GM23248 (cell line): Measurements from ENCODE around the gene MPND. TPM values are rescaled to one million over a fixed set of nuclear protein-coding genes. Genes with fewer than 3 reads are reported as not detected.

Experiments used
- DNase-seq: peaks from one replicate; pipeline ENCODE4 v3.0.0-alpha.2; 2015
- H2AFZ ChIP-seq: fragments of 200-600 bp; sonication (generic); 2 replicates; pipeline ENCODE4 v1.6.1; 2016; ENCODE audit warnings: antibody characterized with exemption
- H3F3A ChIP-seq: fragments of 200-600 bp; sonication (generic); 2 replicates; pipeline ENCODE4 v1.6.1; 2016; ENCODE audit warnings: mild to moderate bottlenecking, antibody characterized with exemption, mixed run types; ENCODE audit not compliant: insufficient read depth
- H3K27ac ChIP-seq: fragments of 200-600 bp; sonication (generic); 2 replicates; pipeline ENCODE4 v1.5.1; 2016; ENCODE audit warnings: mild to moderate bottlenecking
- H3K27me3 ChIP-seq: fragments of 200-600 bp; sonication (generic); replicated peaks from 2 replicates; pipeline ENCODE4 v1.6.1; 2016; ENCODE audit warnings: mild to moderate bottlenecking; ENCODE audit not compliant: insufficient read depth
- H3K36me3 ChIP-seq: fragments of 200-600 bp; sonication (generic); 2 replicates; pipeline ENCODE4 v1.6.1; 2016; ENCODE audit warnings: low read depth, mild to moderate bottlenecking
- H3K4me1 ChIP-seq: fragments of 200-600 bp; sonication (generic); 2 replicates; pipeline ENCODE4 v1.6.1; 2016; ENCODE audit warnings: mild to moderate bottlenecking; ENCODE audit not compliant: insufficient read depth
- H3K4me2 ChIP-seq: fragments of 200-600 bp; sonication (generic); one replicate; pipeline ENCODE4 v1.6.1; 2016; ENCODE audit warnings: mild to moderate bottlenecking; ENCODE audit not compliant: unreplicated experiment
- H3K4me3 ChIP-seq: fragments of 200-600 bp; sonication (generic); 2 replicates; pipeline ENCODE4 v1.5.1; 2016; ENCODE audit warnings: mild to moderate bottlenecking
- H3K79me2 ChIP-seq: fragments of 200-600 bp; sonication (generic); 2 replicates; pipeline ENCODE4 v1.6.1; 2016; ENCODE audit warnings: mild to moderate bottlenecking; ENCODE audit not compliant: insufficient read depth
- H3K9ac ChIP-seq: fragments of 200-600 bp; sonication (generic); 2 replicates; pipeline ENCODE4 v1.6.1; 2016; ENCODE audit warnings: mild to moderate bottlenecking
- H3K9me2 ChIP-seq: fragments of 200-600 bp; sonication (generic); 2 replicates; pipeline ENCODE4 v1.6.1; 2016; ENCODE audit warnings: mixed run types, mild to moderate bottlenecking, moderate library complexity; ENCODE audit not compliant: insufficient read depth
- H3K9me3 ChIP-seq: fragments of 200-600 bp; sonication (generic); one replicate; pipeline ENCODE4 v1.6.1; 2017; ENCODE audit warnings: low read depth
- H4K20me1 ChIP-seq: fragments of 200-600 bp; sonication (generic); 2 replicates; pipeline ENCODE4 v1.6.0; 2016; ENCODE audit not compliant: insufficient read depth
- EZH2 ChIP-seq: fragments of 200-600 bp; sonication (generic); IDR thresholded peaks from 2 replicates; pipeline ENCODE4 v1.6.1; 2018; ENCODE audit warnings: antibody characterized with exemption, mild to moderate bottlenecking; ENCODE audit not compliant: insufficient read depth, poor library complexity, severe bottlenecking
- EZH2phosphoT487 ChIP-seq: fragments of 200-600 bp; sonication (generic); IDR thresholded peaks from 2 replicates; pipeline ENCODE4 v1.6.1; 2018; ENCODE audit warnings: antibody characterized with exemption, moderate library complexity, mild to moderate bottlenecking, low read depth; ENCODE audit not compliant: insufficient read depth
- WGBS, 2 experiments: methylation state at CpG; one replicate each; pipeline ENCODE4 v1.1.6; 2015 to 2017; ENCODE audit warnings: low lambda C conversion rate in 2 of 2, low coverage in 1 of 2; ENCODE audit errors: missing lambda C conversion rate in 2 of 2; 5-methylcytosine and 5-hydroxymethylcytosine counted together
- in situ Hi-C: fragments of 300-500 bp; cut with MboI; formaldehyde crosslinking; loops from 2 replicates; pipeline ENCODE4 v1.15.0; 2020
- polyA plus RNA-seq: library from polyadenylated mRNA; unstranded; fragments of >200 nt; fragmentation: Nextera tagmentation; extraction: Ambion mirVana; gene quantifications from 2 replicates; pipeline ENCODE4 v1.2.1, GENCODE V29; 2016
- total RNA-seq: library from RNA; depleted of rRNA; stranded (reverse); fragments of >200 nt; shearing (Covaris generic); gene quantifications from 2 replicates; pipeline ENCODE4 v1.2.3, GENCODE V29; 2014

MPND gene
- total and polyA plus RNA-seq, 2 experiments from 2014 or later = 3.0 to 8.4 TPM

- Histone ChIP-seq H3K9me2 (no peaks in the 10 kb centered on the region), H3K27me3 (no peaks in the 10 kb centered on the region; the same call in 1 of the 2 replicates), H2AFZ (no peak overlapping the region), H3K27ac (no peak overlapping the region), H3K9ac (no peak overlapping the region), H4K20me1 (no peaks in the 10 kb centered on the region), H3K4me1 (no peaks in the 10 kb centered on the region), H3F3A (no peaks in the 10 kb centered on the region), H3K4me2 (no peak overlapping the region), H3K4me3 (no peak overlapping the region), H3K9me3 (no peaks in the 10 kb centered on the region), H3K36me3 (no peaks in the 10 kb centered on the region), H3K79me2 (no peaks in the 10 kb centered on the region)
- TF ChIP-seq EZH2phosphoT487 = no peak
- TF ChIP-seq EZH2 = no peak
- no peak for DNase-seq
- WGBS, 2 experiments = 72 to 73% methylated on average over 26 to 27 of the region's 27 CpGs
- in situ Hi-C loops = no loop called here
Measured at GRCh38 chr19:4297901-4298809, 45.2 kb upstream of the MPND start.

GRCh38 chr19:4298810-4299550 lies 44.4 kb upstream of the MPND start:
- no peaks in the 10 kb centered on the region for H3K9me3 ChIP-seq
- WGBS, 2 experiments = 69 to 76% methylated on average over 8 of the region's 8 CpGs
- no peak overlapping the region for H3K4me3 ChIP-seq
- no peaks in the 10 kb centered on the region for H3F3A ChIP-seq
- no peak overlapping the region for H3K27ac ChIP-seq
- H4K20me1 ChIP-seq = no peaks in the 10 kb centered on the region
- DNase-seq = no peak
- no peaks in the 10 kb centered on the region for H3K36me3 ChIP-seq
- no peaks in the 10 kb centered on the region for H3K4me1 ChIP-seq
- TF ChIP-seq EZH2 (no peak), EZH2phosphoT487 (no peak)
- no peaks in the 10 kb centered on the region for H3K79me2 ChIP-seq
- H3K27me3 ChIP-seq = no peaks in the 10 kb centered on the region; the same call in 1 of the 2 replicates
- H3K9ac ChIP-seq = no peak overlapping the region
- no peaks in the 10 kb centered on the region for H3K9me2 ChIP-seq
- H2AFZ ChIP-seq = no peak overlapping the region
- no peak overlapping the region for H3K4me2 ChIP-seq
- in situ Hi-C loops = no loop called here

- H3K4me1 ChIP-seq = no peaks in the 10 kb centered on the region
- no peaks in the 10 kb centered on the region for H3K79me2 ChIP-seq
- in situ Hi-C loops = no loop called here
Measured at GRCh38 chr19:4300589-4300988, 42.8 kb upstream of the MPND start.

GRCh38 chr19:4301590-4302242 lies 41.6 kb upstream of the MPND start:
- no peaks in the 10 kb centered on the region for H3K9me3 ChIP-seq
- DNase-seq = no peak
- no peaks in the 10 kb centered on the region for H3K27me3 ChIP-seq
- no peaks in the 10 kb centered on the region for H4K20me1 ChIP-seq
- H3K9me2 ChIP-seq = no peaks in the 10 kb centered on the region
- no peak overlapping the region for H3K4me3 ChIP-seq
- H2AFZ ChIP-seq = no peak overlapping the region
- H3K4me1 ChIP-seq = no peaks in the 10 kb centered on the region
- no peak for TF ChIP-seq EZH2phosphoT487
- no peak for TF ChIP-seq EZH2
- in situ Hi-C loops = no loop called here
- no peak overlapping the region for H3K27ac ChIP-seq
- no peaks in the 10 kb centered on the region for H3F3A ChIP-seq
- no peaks in the 10 kb centered on the region for H3K36me3 ChIP-seq
- H3K9ac ChIP-seq = no peak overlapping the region
- no peaks in the 10 kb centered on the region for H3K79me2 ChIP-seq
- WGBS, 2 experiments = 50 to 53% methylated on average over 13 of the region's 13 CpGs
- H3K4me2 ChIP-seq = no peak overlapping the region

More at GRCh38 chr19:4300589-4300988, 42.8 kb upstream of the MPND start:
- no peak overlapping the region for H3K9ac ChIP-seq
- H3F3A ChIP-seq = no peaks in the 10 kb centered on the region
- no peaks in the 10 kb centered on the region for H3K36me3 ChIP-seq
- no peak overlapping the region for H3K27ac ChIP-seq
- no peaks in the 10 kb centered on the region for H3K9me2 ChIP-seq
- DNase-seq = no peak
- H2AFZ ChIP-seq = no peak overlapping the region
- no peaks in the 10 kb centered on the region for H3K27me3 ChIP-seq
- WGBS, 2 experiments = 71 to 73% methylated on average over 3 of the region's 3 CpGs
- no peaks in the 10 kb centered on the region for H4K20me1 ChIP-seq
- no peak for TF ChIP-seq EZH2phosphoT487
- TF ChIP-seq EZH2 = no peak
- no peak overlapping the region for H3K4me2 ChIP-seq
- no peak overlapping the region for H3K4me3 ChIP-seq
- H3K9me3 ChIP-seq = no peaks in the 10 kb centered on the region
